Liver (tissue), 3 donors: ENCODE measurements around the gene FOXS1.

Experiments
- HNF4A ChIP-seq, 2 donors: conservative IDR thresholded peaks; 2 replicates each; pipeline ENCODE4 v1.6.1; 2016; ENCODE audit warnings: antibody characterized with exemption in 2 of 2, mild to moderate bottlenecking in 2 of 2
- NR2F2 ChIP-seq: IDR thresholded peaks from 2 replicates; pipeline ENCODE4 v1.6.1; 2016; ENCODE audit warnings: antibody characterized with exemption
- TAF1 ChIP-seq: conservative IDR thresholded peaks from 2 replicates; pipeline ENCODE4 v1.6.1; 2016; ENCODE audit warnings: antibody characterized with exemption, mild to moderate bottlenecking
- YY1 ChIP-seq: IDR thresholded peaks from 2 replicates; pipeline ENCODE4 v1.6.1; 2016; ENCODE audit warnings: antibody characterized with exemption, mild to moderate bottlenecking
- TF ChIP-seq, protein P1 (sequence below): fragments of 150-350 bp; IDR thresholded peaks from 2 replicates; pipeline ENCODE4 v1.5.1; 2017; ENCODE audit warnings: improper control_type of control experiment, low read depth, low read length; ENCODE audit not compliant: missing input control
- TF ChIP-seq, protein P2 (sequence below): IDR thresholded peaks from 2 replicates; pipeline ENCODE4 v1.6.1; 2016; ENCODE audit warnings: antibody characterized with exemption
- TF ChIP-seq, protein P3 (sequence below): IDR thresholded peaks from 2 replicates; pipeline ENCODE4 v1.6.1; 2016; ENCODE audit warnings: antibody characterized with exemption, mild to moderate bottlenecking
- donor health status: healthy.
- donor health status: healthy.

DNA sequence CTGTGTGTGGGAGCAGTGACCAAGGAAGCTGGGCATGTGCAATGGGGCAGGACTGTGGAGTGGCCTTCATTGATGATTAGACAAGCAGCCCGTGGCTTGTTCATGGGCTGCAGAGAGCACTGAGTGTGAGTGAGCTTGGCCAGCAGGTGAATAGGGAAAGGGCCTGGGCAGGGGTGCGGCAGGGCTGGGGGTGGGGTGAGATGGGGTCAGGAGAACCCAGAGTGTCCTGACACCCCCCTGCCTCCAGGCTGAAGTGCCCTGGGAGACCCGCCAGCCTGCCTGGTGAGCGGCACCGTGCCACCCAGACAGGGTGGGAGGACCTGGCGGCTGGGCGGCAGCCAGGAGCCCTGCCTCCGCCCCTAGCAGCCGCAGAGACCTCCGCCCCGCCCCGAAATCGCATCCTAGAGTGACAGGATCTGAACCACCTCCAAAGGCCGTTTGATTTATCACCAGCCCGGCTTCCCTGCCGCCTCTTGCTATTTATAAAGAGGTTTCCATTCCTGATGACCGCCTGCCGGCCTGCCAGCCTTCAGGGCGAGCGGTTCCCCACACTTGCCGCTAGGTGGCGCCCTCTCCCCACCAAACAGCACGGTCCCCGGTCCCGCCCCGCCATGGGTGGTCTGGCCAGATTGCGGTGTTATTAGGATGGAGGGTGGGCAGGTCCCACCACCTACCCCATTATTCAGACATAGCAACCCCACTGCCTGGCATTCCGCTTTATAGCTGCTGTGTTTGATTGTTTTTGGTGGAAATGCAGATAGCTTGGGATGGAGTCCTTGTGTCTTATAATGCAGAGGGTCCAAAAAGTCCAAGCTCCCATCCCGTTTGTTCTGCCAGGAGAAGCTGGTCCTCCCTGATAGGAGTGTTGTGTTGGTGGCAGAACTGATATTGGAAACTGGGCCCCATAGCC lies 22.7 kb downstream of the FOXS1 start:
- TF ChIP-seq, protein P1, sequence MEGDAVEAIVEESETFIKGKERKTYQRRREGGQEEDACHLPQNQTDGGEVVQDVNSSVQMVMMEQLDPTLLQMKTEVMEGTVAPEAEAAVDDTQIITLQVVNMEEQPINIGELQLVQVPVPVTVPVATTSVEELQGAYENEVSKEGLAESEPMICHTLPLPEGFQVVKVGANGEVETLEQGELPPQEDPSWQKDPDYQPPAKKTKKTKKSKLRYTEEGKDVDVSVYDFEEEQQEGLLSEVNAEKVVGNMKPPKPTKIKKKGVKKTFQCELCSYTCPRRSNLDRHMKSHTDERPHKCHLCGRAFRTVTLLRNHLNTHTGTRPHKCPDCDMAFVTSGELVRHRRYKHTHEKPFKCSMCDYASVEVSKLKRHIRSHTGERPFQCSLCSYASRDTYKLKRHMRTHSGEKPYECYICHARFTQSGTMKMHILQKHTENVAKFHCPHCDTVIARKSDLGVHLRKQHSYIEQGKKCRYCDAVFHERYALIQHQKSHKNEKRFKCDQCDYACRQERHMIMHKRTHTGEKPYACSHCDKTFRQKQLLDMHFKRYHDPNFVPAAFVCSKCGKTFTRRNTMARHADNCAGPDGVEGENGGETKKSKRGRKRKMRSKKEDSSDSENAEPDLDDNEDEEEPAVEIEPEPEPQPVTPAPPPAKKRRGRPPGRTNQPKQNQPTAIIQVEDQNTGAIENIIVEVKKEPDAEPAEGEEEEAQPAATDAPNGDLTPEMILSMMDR = peak; percentile 97
- TF ChIP-seq, protein P2, sequence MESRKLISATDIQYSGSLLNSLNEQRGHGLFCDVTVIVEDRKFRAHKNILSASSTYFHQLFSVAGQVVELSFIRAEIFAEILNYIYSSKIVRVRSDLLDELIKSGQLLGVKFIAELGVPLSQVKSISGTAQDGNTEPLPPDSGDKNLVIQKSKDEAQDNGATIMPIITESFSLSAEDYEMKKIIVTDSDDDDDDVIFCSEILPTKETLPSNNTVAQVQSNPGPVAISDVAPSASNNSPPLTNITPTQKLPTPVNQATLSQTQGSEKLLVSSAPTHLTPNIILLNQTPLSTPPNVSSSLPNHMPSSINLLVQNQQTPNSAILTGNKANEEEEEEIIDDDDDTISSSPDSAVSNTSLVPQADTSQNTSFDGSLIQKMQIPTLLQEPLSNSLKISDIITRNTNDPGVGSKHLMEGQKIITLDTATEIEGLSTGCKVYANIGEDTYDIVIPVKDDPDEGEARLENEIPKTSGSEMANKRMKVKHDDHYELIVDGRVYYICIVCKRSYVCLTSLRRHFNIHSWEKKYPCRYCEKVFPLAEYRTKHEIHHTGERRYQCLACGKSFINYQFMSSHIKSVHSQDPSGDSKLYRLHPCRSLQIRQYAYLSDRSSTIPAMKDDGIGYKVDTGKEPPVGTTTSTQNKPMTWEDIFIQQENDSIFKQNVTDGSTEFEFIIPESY = no peak
- TF ChIP-seq NR2F2 (no peak), TAF1 (no peak), YY1 (no peak), HNF4A (conservative IDR thresholded peaks at IDR 0.05) (no peak)
- TF ChIP-seq, protein P3, sequence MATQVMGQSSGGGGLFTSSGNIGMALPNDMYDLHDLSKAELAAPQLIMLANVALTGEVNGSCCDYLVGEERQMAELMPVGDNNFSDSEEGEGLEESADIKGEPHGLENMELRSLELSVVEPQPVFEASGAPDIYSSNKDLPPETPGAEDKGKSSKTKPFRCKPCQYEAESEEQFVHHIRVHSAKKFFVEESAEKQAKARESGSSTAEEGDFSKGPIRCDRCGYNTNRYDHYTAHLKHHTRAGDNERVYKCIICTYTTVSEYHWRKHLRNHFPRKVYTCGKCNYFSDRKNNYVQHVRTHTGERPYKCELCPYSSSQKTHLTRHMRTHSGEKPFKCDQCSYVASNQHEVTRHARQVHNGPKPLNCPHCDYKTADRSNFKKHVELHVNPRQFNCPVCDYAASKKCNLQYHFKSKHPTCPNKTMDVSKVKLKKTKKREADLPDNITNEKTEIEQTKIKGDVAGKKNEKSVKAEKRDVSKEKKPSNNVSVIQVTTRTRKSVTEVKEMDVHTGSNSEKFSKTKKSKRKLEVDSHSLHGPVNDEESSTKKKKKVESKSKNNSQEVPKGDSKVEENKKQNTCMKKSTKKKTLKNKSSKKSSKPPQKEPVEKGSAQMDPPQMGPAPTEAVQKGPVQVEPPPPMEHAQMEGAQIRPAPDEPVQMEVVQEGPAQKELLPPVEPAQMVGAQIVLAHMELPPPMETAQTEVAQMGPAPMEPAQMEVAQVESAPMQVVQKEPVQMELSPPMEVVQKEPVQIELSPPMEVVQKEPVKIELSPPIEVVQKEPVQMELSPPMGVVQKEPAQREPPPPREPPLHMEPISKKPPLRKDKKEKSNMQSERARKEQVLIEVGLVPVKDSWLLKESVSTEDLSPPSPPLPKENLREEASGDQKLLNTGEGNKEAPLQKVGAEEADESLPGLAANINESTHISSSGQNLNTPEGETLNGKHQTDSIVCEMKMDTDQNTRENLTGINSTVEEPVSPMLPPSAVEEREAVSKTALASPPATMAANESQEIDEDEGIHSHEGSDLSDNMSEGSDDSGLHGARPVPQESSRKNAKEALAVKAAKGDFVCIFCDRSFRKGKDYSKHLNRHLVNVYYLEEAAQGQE = no peak
